Measurements from ENCODE around the gene FAM171A2.

GRCh38 chr17:44314869-44315661 is 48.6 kb downstream of the FAM171A2 start:
- TF ChIP-seq NR2C2 (CRISPR knock-in tag; IDR thresholded peaks at IDR 0.05) = no peak
- no peak for TF ChIP-seq CTCF (IDR thresholded peaks at IDR 0.05)
- no peak for TF ChIP-seq ESRRA (CRISPR knock-in tag; IDR thresholded peaks at IDR 0.05; ENCODE audit: borderline replicate concordance)
- no peak for TF ChIP-seq MAX (CRISPR knock-in tag; IDR thresholded peaks at IDR 0.05)
- no peak for TF ChIP-seq NR3C1 (CRISPR knock-in tag; conservative IDR thresholded peaks at IDR 0.05; ENCODE audit: low read depth)
- TF ChIP-seq JUN (CRISPR knock-in tag; IDR thresholded peaks at IDR 0.05) = no peak
- no peak for TF ChIP-seq ZNF416 (CRISPR knock-in tag; IDR thresholded peaks at IDR 0.05)
- TF ChIP-seq ZNF317 (CRISPR knock-in tag; IDR thresholded peaks at IDR 0.05; ENCODE audit: borderline replicate concordance, low read depth) = no peak
- no peak for TF ChIP-seq USF2 (CRISPR knock-in tag; IDR thresholded peaks at IDR 0.05)

All from WTC11 (cell line).